WTC11 (cell line): Measurements from ENCODE around the gene PITPNC1. TPM values are rescaled to one million over a fixed set of nuclear protein-coding genes. Genes with fewer than 3 reads are reported as not detected.

Source experiments
- ATAC-seq: fragments of 200-7000 bp; cut with Tn5 transposase; 2 replicates; pipeline ENCODE4 v1.10.0; 2021; ENCODE audit warnings: mild to moderate bottlenecking, moderate library complexity
- CTCF ChIA-PET: fragments of 300-600 bp; sonication (Branson Sonifier 250); formaldehyde crosslinking; loops from one replicate; lab custom pipeline; 2021; ENCODE audit warnings: antibody characterized with exemption; lab: Charles Lee
- POLR2A ChIA-PET: fragments of 350-600 bp; sonication (Branson Sonifier 250); formaldehyde crosslinking; loops from one replicate; lab custom pipeline; 2021; ENCODE audit warnings: antibody characterized with exemption; lab: Charles Lee
- DNase-seq: peaks from one replicate; pipeline ENCODE4 v3.0.0; 2021; ENCODE audit warnings: low spot score
- H3K27ac Mint-ChIP-seq: 2 replicates; pipeline ENCODE4 v1.8.0; 2021; ENCODE audit warnings: mixed read lengths
- H3K27me3 Mint-ChIP-seq: 2 replicates; pipeline ENCODE4 v1.8.0; 2021; ENCODE audit warnings: low read depth, mild to moderate bottlenecking, moderate library complexity, mixed read lengths
- H3K36me3 Mint-ChIP-seq: 2 replicates; pipeline ENCODE4 v1.8.0; 2021; ENCODE audit warnings: mixed read lengths
- H3K4me1 Mint-ChIP-seq: 2 replicates; pipeline ENCODE4 v1.8.0; 2022; ENCODE audit warnings: mixed read lengths
- H3K4me3 Mint-ChIP-seq: 2 replicates; pipeline ENCODE4 v1.8.0; 2021; ENCODE audit warnings: mild to moderate bottlenecking, moderate library complexity, mixed read lengths
- H3K9me3 Mint-ChIP-seq: 2 replicates; pipeline ENCODE4 v1.8.0; 2021; ENCODE audit warnings: mixed read lengths
- ARID4B ChIP-seq: sonication (generic); formaldehyde crosslinking; IDR thresholded peaks from 2 replicates; pipeline ENCODE4 v1.8.0; 2023; ENCODE audit warnings: missing genetic modification reagents, mild to moderate bottlenecking, borderline replicate concordance
- ATF1 ChIP-seq: sonication (generic); formaldehyde crosslinking; IDR thresholded peaks from 2 replicates; pipeline ENCODE4 v1.8.1; 2023; ENCODE audit warnings: mild to moderate bottlenecking, moderate library complexity, missing genetic modification reagents
- EMX1 ChIP-seq: fragments of 250-450 bp; sonication (Bioruptor Pico); IDR thresholded peaks from 2 replicates; pipeline ENCODE4 v1.8.0; 2021; ENCODE audit warnings: mild to moderate bottlenecking
- ESRRA ChIP-seq: sonication (generic); formaldehyde crosslinking; IDR thresholded peaks from 2 replicates; pipeline ENCODE4 v1.8.1; 2022; ENCODE audit warnings: mild to moderate bottlenecking, missing genetic modification reagents, borderline replicate concordance
- ETV6 ChIP-seq: sonication (generic); formaldehyde crosslinking; IDR thresholded peaks from 2 replicates; pipeline ENCODE4 v1.8.1; 2022; ENCODE audit warnings: mild to moderate bottlenecking, missing genetic modification reagents
- FOXJ3 ChIP-seq: sonication (generic); formaldehyde crosslinking; IDR thresholded peaks from 2 replicates; pipeline ENCODE4 v1.9.0; 2021; ENCODE audit warnings: missing genetic modification reagents, mild to moderate bottlenecking, borderline replicate concordance
- FOXK1 ChIP-seq: sonication (generic); formaldehyde crosslinking; IDR thresholded peaks from 2 replicates; pipeline ENCODE4 v1.8.0; 2022; ENCODE audit warnings: mild to moderate bottlenecking, moderate library complexity, missing genetic modification reagents
- FOXP1 ChIP-seq: sonication (generic); formaldehyde crosslinking; IDR thresholded peaks from 2 replicates; pipeline ENCODE4 v1.8.0; 2022; ENCODE audit warnings: missing genetic modification reagents, mild to moderate bottlenecking, moderate library complexity, borderline replicate concordance
- GABPB1 ChIP-seq: sonication (generic); formaldehyde crosslinking; IDR thresholded peaks from 2 replicates; pipeline ENCODE4 v1.8.1; 2023; ENCODE audit warnings: mild to moderate bottlenecking, missing genetic modification reagents
- GTF2I ChIP-seq: fragments of 250-450 bp; sonication (Bioruptor Pico); conservative IDR thresholded peaks from 2 replicates; pipeline ENCODE4 v1.4.0; 2021; ENCODE audit warnings: mild to moderate bottlenecking
- MXD4 ChIP-seq: fragments of 250-450 bp; sonication (Bioruptor Pico); IDR thresholded peaks from 2 replicates; pipeline ENCODE4 v1.8.0; 2021; ENCODE audit warnings: mild to moderate bottlenecking, moderate library complexity, borderline replicate concordance
- NFATC4 ChIP-seq: fragments of 250-450 bp; sonication (Bioruptor Pico); IDR thresholded peaks from 2 replicates; pipeline ENCODE4 v1.9.0; 2021; ENCODE audit warnings: mild to moderate bottlenecking
- NR1H2 ChIP-seq: sonication (generic); formaldehyde crosslinking; IDR thresholded peaks from 2 replicates; pipeline ENCODE4 v1.9.0; 2021; ENCODE audit warnings: mild to moderate bottlenecking, moderate library complexity, missing genetic modification reagents
- PREB ChIP-seq: sonication (generic); formaldehyde crosslinking; IDR thresholded peaks from 2 replicates; pipeline ENCODE4 v1.8.1; 2022; ENCODE audit warnings: mild to moderate bottlenecking, missing genetic modification reagents, moderate library complexity, borderline replicate concordance
- PRRX2 ChIP-seq: fragments of 250-450 bp; sonication (Bioruptor Pico); IDR thresholded peaks from 2 replicates; pipeline ENCODE4 v1.8.0; 2021; ENCODE audit warnings: mild to moderate bottlenecking
- SMAD4 ChIP-seq: sonication (generic); formaldehyde crosslinking; IDR thresholded peaks from 2 replicates; pipeline ENCODE4 v1.8.0; 2022; ENCODE audit warnings: mild to moderate bottlenecking, missing genetic modification reagents
- TCF7 ChIP-seq: sonication (generic); formaldehyde crosslinking; IDR thresholded peaks from 2 replicates; pipeline ENCODE4 v1.8.0; 2022; ENCODE audit warnings: mild to moderate bottlenecking, low read depth, missing genetic modification reagents, moderate library complexity
- TEAD1 ChIP-seq: sonication (generic); formaldehyde crosslinking; IDR thresholded peaks from 2 replicates; pipeline ENCODE4 v1.8.0; 2022; ENCODE audit warnings: mild to moderate bottlenecking, missing genetic modification reagents
- TP53 ChIP-seq: sonication (generic); formaldehyde crosslinking; IDR thresholded peaks from 2 replicates; pipeline ENCODE4 v1.8.1; 2023; ENCODE audit warnings: mild to moderate bottlenecking, missing genetic modification reagents
- ZBTB21 ChIP-seq: sonication (generic); formaldehyde crosslinking; IDR thresholded peaks from 2 replicates; pipeline ENCODE4 v1.8.1; 2023; ENCODE audit warnings: mild to moderate bottlenecking, missing genetic modification reagents, borderline replicate concordance
- ZNF219 ChIP-seq: sonication (generic); formaldehyde crosslinking; IDR thresholded peaks from 2 replicates; pipeline ENCODE4 v1.8.0; 2023; ENCODE audit warnings: missing genetic modification reagents, mild to moderate bottlenecking, borderline replicate concordance
- ZNF232 ChIP-seq: sonication (generic); formaldehyde crosslinking; IDR thresholded peaks from 2 replicates; pipeline ENCODE4 v1.8.0; 2022; ENCODE audit warnings: mild to moderate bottlenecking, missing genetic modification reagents
- ZNF263 ChIP-seq: sonication (generic); formaldehyde crosslinking; IDR thresholded peaks from 2 replicates; pipeline ENCODE4 v1.8.1; 2022; ENCODE audit warnings: low read depth, mild to moderate bottlenecking, moderate library complexity, missing genetic modification reagents
- total RNA-seq: library from RNA; stranded (reverse); gene quantifications from 3 replicates; pipeline ENCODE4 v1.2.3, GENCODE V29; 2021
- TF ChIP-seq, protein P1 (sequence below): fragments of 200-600 bp; IDR thresholded peaks from 2 replicates; pipeline ENCODE4 v1.8.0; 2022; ENCODE audit warnings: antibody characterized with exemption
- TF ChIP-seq, protein P2 (sequence below): sonication (generic); formaldehyde crosslinking; IDR thresholded peaks from 2 replicates; pipeline ENCODE4 v1.8.1; 2022; ENCODE audit warnings: low read depth, mild to moderate bottlenecking, moderate library complexity, missing genetic modification reagents, borderline replicate concordance

The PITPNC1 gene
- total RNA-seq, 1 experiment from 2014 or later: 39.8 TPM

GRCh38 chr17:67708378-67708777 is 331.3 kb downstream of the PITPNC1 start:
- POLR2A ChIA-PET: no interaction called here
- Mint-ChIP-seq H3K9me3 (peaks cover 9% of the 10 kb centered on the region), H3K27me3 (no peaks in the 10 kb centered on the region), H3K4me3 (no peak overlapping the region), H3K4me1 (peaks cover 11% of the 10 kb centered on the region), H3K36me3 (peaks cover 4% of the 10 kb centered on the region; the same call in 1 of the 2 replicates), H3K27ac (peak overlapping the region; percentile 13; the same call in 1 of the 2 replicates)
- CTCF ChIA-PET: no interaction called here
- DNase-seq (no peak), ATAC-seq (peak; percentile 39; the same call in 1 of the 2 replicates)
- TF ChIP-seq PREB (CRISPR knock-in tag) (no peak), SMAD4 (no peak), TP53 (CRISPR knock-in tag) (no peak), NFATC4 (no peak), ETV6 (CRISPR knock-in tag) (no peak), FOXP1 (no peak), MXD4 (CRISPR knock-in tag) (no peak), PRRX2 (CRISPR knock-in tag) (no peak), TEAD1 (CRISPR knock-in tag) (no peak), ESRRA (no peak), ARID4B (no peak), ATF1 (CRISPR knock-in tag) (no peak), ZNF263 (CRISPR knock-in tag) (no peak), NR1H2 (CRISPR knock-in tag) (no peak), EMX1 (CRISPR knock-in tag) (no peak), GTF2I (CRISPR knock-in tag) (no peak)
- TF ChIP-seq, protein P1, sequence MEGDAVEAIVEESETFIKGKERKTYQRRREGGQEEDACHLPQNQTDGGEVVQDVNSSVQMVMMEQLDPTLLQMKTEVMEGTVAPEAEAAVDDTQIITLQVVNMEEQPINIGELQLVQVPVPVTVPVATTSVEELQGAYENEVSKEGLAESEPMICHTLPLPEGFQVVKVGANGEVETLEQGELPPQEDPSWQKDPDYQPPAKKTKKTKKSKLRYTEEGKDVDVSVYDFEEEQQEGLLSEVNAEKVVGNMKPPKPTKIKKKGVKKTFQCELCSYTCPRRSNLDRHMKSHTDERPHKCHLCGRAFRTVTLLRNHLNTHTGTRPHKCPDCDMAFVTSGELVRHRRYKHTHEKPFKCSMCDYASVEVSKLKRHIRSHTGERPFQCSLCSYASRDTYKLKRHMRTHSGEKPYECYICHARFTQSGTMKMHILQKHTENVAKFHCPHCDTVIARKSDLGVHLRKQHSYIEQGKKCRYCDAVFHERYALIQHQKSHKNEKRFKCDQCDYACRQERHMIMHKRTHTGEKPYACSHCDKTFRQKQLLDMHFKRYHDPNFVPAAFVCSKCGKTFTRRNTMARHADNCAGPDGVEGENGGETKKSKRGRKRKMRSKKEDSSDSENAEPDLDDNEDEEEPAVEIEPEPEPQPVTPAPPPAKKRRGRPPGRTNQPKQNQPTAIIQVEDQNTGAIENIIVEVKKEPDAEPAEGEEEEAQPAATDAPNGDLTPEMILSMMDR: no peak
- TF ChIP-seq, protein P2, sequence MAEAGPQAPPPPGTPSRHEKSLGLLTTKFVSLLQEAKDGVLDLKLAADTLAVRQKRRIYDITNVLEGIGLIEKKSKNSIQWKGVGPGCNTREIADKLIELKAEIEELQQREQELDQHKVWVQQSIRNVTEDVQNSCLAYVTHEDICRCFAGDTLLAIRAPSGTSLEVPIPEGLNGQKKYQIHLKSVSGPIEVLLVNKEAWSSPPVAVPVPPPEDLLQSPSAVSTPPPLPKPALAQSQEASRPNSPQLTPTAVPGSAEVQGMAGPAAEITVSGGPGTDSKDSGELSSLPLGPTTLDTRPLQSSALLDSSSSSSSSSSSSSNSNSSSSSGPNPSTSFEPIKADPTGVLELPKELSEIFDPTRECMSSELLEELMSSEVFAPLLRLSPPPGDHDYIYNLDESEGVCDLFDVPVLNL: no peak

DNA sequence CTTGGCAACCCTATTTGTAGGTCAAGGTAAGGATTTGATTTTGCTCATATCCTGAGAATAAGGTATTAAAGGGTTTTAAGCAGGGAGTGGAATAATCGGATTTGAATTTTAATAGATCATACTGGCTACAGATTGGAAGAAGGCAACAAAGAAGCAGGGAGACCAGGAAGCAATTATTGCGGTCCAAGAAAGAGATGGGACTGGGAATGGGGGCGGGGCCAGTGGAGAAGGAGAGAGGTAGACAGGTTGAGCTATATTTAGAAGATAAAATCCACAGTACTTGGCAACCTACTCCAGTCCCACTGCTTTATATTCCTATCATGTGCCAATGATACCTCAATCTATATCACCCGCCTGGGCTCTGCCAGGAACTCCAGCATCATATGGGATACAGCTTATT is 334.8 kb downstream of the PITPNC1 start:
- TF ChIP-seq TCF7: no peak
- no peak for TF ChIP-seq ZNF219 (CRISPR knock-in tag)
- TF ChIP-seq, protein P2: no peak
- TF ChIP-seq FOXJ3: no peak
- TF ChIP-seq GABPB1 (CRISPR knock-in tag): no peak
- no peak for TF ChIP-seq FOXK1 (CRISPR knock-in tag)
- no peak for TF ChIP-seq ZNF232 (CRISPR knock-in tag)
- TF ChIP-seq ZBTB21 (CRISPR knock-in tag): no peak
- TF ChIP-seq, all 79 proteins: peak for 0
- no peak overlapping the region for H3K27ac Mint-ChIP-seq
- ChIA-PET CTCF (interaction anchor here (0.6 to 1.5 kb wide), 2 partner anchors 13 to 768 kb away, joined by 4 read pairs; no protein-coding TSS in a partner anchor), POLR2A (interaction anchor here (1.2 kb wide), 1 partner anchor 87 kb away, joined by 3 read pairs; no protein-coding TSS in a partner anchor)
- peaks cover 4% of the 10 kb centered on the region; the same call in 1 of the 2 replicates for H3K36me3 Mint-ChIP-seq
- peaks cover 15% of the 10 kb centered on the region for H3K4me1 Mint-ChIP-seq
- H3K4me3 Mint-ChIP-seq: no peak overlapping the region
- DNase-seq: no peak
- H3K9me3 Mint-ChIP-seq: peaks cover 7% of the 10 kb centered on the region
- H3K27me3 Mint-ChIP-seq: no peaks in the 10 kb centered on the region
- ATAC-seq: no peak
